DMS153 treated with DMSO at 0.1 percent for 48 hours (cell line): ENCODE data around the gene CDH1.

ENCODE experiments used
- DNase-seq: peaks from one replicate; lab custom pipeline; 2025; ENCODE audit not compliant: unreplicated experiment; lab: John Stamatoyannopoulos, UW

CDH1 gene

GRCh38 chr16:68760671-68761275 is 23.7 kb downstream of the CDH1 start:
- no peak for DNase-seq

DNA sequence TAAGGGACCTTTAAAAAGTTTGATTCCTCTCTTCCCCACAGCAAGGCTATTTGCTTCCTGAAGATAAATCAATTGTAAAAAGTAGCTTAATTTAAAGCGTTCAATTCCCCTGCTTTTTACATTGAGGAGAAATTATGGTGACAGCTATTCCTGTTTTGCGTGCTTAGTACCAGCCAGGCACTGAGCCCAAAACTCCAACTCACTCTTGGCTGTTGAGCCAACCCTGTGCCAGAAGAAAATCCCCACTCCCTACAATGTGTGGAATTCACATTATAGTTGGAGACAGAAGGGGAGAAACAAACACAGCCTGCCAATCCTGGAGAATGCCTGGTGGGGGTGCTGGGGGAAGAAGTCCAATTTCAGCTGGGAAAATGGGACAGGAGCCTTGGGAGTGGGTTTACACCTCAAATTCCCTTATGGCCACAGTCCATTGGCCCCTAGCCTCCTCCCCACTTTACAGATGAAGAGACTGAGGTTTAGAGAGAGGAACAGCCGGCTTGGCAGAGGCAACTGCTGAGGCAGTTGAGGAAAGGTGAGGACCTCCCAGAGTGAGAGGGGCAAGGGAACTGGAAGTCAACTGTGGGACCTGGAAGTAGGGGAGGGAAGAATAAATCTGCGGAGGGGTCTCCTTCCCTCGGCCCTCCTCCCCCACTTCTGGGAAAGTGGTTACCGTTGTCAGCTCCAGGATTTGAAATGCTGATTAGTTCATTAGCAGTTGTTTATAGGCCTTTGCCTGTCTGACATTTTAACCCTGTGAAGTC is 26.1 kb downstream of the CDH1 start:
- no peak for DNase-seq

DNA sequence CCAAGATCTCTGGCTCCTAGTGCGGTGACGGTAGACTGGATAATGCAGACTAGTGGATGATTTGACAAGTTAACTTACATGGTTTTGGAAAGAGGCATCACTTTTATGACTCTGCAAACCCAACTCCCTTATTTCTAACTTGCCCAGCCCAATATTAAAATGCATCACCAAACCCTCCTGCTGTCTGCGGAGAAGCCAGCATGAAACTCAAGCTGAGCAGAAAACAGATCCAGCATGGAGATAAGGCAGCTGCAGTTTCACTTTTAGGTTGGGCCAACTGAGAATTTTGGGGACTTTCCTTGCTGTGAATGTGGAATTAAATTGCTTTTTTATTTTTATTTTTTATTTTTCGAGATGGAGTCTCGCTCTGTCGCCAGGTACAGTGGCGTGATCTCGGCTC is 27.8 kb downstream of the CDH1 start:
- DNase-seq, result no peak

DNA sequence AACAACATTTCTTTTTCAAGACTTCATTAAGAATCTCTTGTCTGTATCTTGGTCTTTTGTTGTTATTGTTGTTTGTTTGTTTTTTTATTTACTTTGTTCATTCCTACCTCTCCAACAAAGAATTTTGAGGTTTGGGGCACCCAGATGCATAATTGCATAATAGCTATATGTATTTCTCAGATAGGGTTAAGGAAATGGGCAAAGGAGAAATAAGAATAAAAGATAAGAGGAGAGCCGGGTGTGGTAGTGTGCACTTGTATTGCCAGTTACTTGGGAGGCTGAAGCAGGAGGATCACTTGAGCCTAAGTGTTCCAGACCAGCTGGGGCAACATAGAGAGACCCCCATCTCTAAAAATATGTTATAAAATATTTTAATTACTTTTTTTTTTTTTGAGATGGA is 30.5 kb downstream of the CDH1 start:
- no peak for DNase-seq

DNA sequence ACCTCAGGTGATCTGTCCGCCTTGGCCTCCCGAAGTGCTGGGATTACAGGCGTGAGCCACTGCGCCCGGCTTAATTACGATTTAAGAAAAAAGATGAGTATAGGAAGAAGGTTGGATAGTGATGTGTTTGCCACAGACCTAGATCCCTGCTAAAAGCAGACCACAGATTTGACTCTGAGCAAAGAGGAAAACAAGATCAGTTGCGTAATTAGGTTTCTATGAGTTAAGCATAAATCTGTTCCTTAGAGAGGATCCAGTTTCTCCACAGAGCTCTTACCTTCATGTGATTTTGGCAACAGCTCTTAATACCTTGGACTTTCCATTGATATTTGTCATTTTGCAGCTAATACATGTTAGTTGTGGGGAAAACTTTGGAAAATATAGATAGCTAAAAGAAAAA is 31.1 kb downstream of the CDH1 start:
- no peak for DNase-seq

GRCh38 chr16:68768771-68769170 is 31.7 kb downstream of the CDH1 start:
- no peak for DNase-seq

GRCh38 chr16:68770671-68771070 is 33.6 kb downstream of the CDH1 start:
- DNase-seq, result no peak

- DNase-seq, result no peak
Observed at GRCh38 chr16:68772030-68772681, 35.1 kb downstream of the CDH1 start.

- no peak for DNase-seq
Observed at GRCh38 chr16:68772871-68773270, 35.8 kb downstream of the CDH1 start.

GRCh38 chr16:68774982-68775634 is 38.0 kb downstream of the CDH1 start:
- no peak for DNase-seq

DNA sequence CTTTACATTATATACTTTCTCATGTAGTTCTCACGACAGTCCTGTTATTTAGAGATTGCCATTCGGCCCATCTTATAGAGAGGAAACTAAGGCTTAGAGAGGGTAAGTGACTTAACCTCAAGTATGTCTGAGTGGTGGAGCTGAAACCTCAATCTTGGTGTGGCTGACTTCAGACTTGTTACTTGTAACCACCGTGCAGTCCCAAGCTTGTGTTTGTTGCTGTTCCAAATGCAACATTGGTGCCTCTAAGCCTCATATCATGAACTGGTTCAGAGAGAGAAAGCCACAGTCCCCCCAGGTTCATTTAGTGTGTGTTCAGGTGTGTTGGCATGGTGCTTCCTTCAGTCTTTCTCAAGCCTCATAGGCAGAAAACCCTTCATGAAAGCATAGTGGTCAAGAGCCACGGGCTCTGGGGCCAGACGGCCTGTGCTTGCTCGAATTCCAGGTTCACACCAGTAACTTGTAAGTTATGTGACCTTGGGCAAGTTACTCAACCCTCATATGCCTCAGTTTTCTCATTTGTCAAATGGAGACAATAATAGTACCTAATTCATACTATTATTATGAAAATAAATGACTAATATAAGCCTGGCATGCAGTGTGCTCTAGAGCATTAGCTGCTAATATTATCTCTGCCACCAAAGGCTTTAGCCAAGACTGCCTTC is 39.9 kb downstream of the CDH1 start:
- DNase-seq, result no peak

DNA sequence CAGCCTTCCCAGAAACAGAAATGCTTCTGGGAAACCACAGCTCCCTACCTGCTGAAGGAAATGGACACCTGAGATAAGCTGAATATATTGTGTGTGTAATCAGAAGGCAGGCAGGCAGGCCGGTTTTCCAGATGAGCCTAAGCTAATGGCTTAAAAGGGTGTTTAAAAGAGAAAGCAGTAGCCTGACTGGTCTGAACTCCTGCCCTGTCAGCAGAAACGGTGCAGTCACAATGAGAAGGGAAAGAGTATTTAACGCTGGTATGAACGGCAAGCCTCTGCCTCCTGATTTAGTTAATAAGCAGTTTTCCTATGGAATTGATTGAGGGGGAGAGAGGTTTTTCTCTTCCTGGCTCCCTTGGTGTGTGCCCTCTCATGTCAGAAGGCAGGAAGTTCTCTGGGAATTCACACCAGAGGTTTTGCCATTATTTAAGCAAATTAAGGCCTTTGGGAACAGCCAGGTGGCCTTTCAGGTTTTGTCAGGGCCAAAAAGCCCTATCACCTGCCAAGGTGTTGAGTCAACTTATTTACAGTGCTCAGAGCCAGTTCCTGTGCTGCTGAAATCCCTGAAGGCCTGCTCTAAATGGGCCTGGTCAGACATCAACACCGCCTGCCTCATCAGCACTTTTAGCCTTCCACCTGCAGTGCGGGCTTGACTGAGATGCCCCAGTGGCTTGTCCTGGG is 41.6 kb downstream of the CDH1 start:
- DNase-seq, result peak; percentile 96

- DNase-seq, result no peak
Observed at GRCh38 chr16:68779891-68780290, 42.8 kb downstream of the CDH1 start.

DNA sequence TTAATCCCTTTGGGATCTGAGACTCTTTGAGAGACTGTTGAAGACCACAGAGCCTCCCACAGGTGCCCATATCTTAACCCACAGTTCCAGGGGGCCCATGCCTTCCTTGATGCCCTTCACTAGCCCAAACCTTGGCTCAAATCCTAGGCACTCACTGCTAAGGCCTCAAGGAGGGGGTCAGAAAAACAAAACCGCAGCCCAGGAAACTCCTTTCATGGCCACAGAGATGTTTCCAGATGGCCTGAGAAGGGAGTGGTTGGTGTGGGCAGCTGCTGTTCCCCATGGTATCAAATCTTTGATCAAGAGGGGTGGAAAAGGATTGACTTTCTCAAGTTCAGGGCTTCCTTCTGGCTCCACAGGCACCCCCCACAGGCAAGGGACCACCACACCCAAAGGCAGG is 44.7 kb downstream of the CDH1 start:
- no peak for DNase-seq

GRCh38 chr16:68782198-68783174 is 45.4 kb downstream of the CDH1 start:
- no peak for DNase-seq

DNA sequence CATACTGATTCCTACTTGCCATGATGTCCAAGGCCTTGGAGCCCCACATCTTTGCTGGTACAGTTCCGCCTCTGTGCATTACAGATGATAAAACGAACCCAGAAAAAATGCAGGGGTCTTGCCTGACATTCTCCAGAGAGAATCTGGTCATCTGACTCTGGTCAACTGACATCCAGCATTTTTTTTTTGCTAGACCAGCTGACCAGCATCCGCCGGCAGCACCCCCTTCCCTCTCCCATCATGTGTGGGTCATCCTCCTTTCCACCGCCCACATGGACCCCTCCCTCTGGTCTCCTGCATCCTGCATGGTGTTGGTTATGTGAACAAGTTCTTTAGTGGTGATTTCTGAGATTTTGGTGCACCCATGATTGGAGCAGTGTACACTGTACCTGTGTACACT is 47.1 kb downstream of the CDH1 start:
- DNase-seq, result no peak

- no peak for DNase-seq
Observed at GRCh38 chr16:68784721-68785120, 47.6 kb downstream of the CDH1 start.

DNA sequence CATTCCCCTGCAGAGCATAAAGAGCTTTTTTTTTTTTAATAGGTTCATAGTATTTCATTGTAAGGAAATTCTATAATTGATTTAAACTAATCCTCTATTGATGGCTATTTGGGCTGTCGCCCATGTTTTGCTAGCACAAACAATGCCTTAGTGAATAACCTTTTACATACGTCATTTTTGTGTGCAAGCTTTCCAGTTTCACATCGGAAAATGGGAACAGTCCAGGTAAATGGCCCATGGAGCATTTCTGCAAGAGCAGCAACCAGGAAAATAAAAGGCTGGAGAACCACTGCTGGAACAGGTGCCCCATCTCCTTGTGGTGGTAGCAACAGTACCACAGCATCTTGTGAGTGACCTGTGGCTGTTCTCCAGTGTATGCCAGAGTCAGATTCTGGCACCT is 48.6 kb downstream of the CDH1 start:
- DNase-seq, result no peak

DNA sequence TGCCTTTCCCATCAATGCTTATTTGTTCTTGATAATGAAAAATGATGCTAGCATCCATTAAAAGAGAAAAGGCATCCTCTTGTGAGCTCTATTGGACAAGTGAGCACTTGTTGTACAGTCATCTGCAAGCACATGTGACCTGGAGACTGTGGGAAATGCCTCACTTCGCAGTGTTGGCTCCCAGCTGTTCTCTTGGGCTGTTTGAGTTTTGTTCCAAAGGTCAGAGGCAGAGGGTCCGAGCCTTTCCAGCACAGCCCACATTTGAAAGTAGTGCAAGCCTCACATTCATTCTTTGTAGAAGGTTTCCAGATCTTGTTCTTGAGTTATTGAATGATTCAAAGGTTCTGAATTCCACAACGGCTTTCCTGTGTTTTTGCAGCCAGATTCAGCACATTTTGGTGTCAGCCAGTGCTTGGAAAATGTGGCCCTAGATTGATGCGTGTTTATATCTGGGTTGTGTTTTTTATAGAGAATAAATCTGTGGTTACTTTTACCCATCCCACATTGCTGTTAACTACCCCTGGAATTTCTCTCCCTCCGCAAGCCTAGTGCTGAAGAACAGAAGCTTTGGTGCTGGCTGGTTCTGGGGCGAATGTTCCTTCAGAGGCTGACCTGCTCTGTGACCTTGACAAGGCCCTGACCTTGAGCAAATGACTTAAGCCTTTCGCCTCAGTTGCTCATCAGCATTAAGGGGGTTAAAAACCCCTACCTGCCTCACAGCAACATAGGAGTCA is 49.8 kb downstream of the CDH1 start:
- peak; percentile 94 for DNase-seq
